PC-3 (cell line): Measurements from ENCODE around the gene NPPB. TPM values are rescaled to one million over a fixed set of nuclear protein-coding genes. Genes with fewer than 3 reads are reported as not detected.

Experiments used
- ATAC-seq: fragments of 200-7000 bp; cut with Tn5 transposase; 2 replicates; pipeline ENCODE4 v1.9.1; 2020; ENCODE audit warnings: mild to moderate bottlenecking, moderate library complexity
- BruUV-seq: library from RNA; stranded (reverse); fragments of 400-500 nt; replicated peaks from 2 replicates; lab custom pipeline; 2021; lab: Mats Ljungman, UMichigan
- CTCF ChIA-PET: fragments of 300-600 bp; sonication (Branson Sonifier 250); formaldehyde crosslinking; loops from one replicate; lab custom pipeline; 2022; ENCODE audit warnings: antibody characterized with exemption; lab: Charles Lee
- POLR2A ChIA-PET: fragments of 300-600 bp; sonication (Branson Sonifier 250); formaldehyde crosslinking; loops from one replicate; lab custom pipeline; 2022; ENCODE audit warnings: antibody characterized with exemption; ENCODE audit not compliant: unreplicated experiment; lab: Charles Lee
- DNase-seq: peaks from one replicate; pipeline ENCODE4 v3.0.0-alpha.2; 2015
- H2AFZ ChIP-seq: fragments of 300-600 bp; sonication (generic); 2 replicates; pipeline ENCODE4 v1.6.0; 2016; ENCODE audit warnings: antibody characterized with exemption, low read length
- H3F3A ChIP-seq: fragments of 300-600 bp; sonication (generic); one replicate; pipeline ENCODE4 v1.6.0; 2017; ENCODE audit warnings: antibody characterized with exemption, low read length, control low read depth, mild to moderate bottlenecking; ENCODE audit not compliant: unreplicated experiment
- H3K27ac ChIP-seq: fragments of 300-600 bp; sonication (generic); 2 replicates; pipeline ENCODE4 v1.5.1; 2016; ENCODE audit warnings: mild to moderate bottlenecking, low read length
- H3K27me3 ChIP-seq: fragments of 300-600 bp; sonication (generic); 2 replicates; pipeline ENCODE4 v1.6.1; 2016; ENCODE audit warnings: low read length, mixed read lengths
- H3K36me3 ChIP-seq: fragments of 300-600 bp; sonication (generic); 2 replicates; pipeline ENCODE4 v1.6.1; 2016; ENCODE audit warnings: low read depth, mixed run types, low read length, mixed read lengths
- H3K4me1 ChIP-seq: fragments of 300-600 bp; sonication (generic); 2 replicates; pipeline ENCODE4 v1.5.1; 2016; ENCODE audit warnings: low read length; ENCODE audit not compliant: insufficient read depth
- H3K4me2 ChIP-seq: fragments of 300-600 bp; sonication (generic); 2 replicates; pipeline ENCODE4 v1.6.0; 2016; ENCODE audit warnings: low read length
- H3K4me3 ChIP-seq: fragments of 300-600 bp; sonication (generic); 2 replicates; pipeline ENCODE4 v1.5.1; 2016; ENCODE audit warnings: mild to moderate bottlenecking, low read length, mixed read lengths
- H3K79me2 ChIP-seq: fragments of 300-600 bp; sonication (generic); 2 replicates; pipeline ENCODE4 v1.6.1; 2017; ENCODE audit warnings: low read length, mixed read lengths
- H3K9ac ChIP-seq: fragments of 300-600 bp; sonication (generic); 2 replicates; pipeline ENCODE4 v1.6.0; 2016; ENCODE audit warnings: mild to moderate bottlenecking, low read length
- H3K9me2 ChIP-seq: fragments of 300-600 bp; sonication (generic); replicated peaks from 2 replicates; pipeline ENCODE4 v1.6.1; 2016; ENCODE audit warnings: mixed run types, low read length, mixed read lengths
- H3K9me3 ChIP-seq: fragments of 300-600 bp; sonication (generic); 2 replicates; pipeline ENCODE4 v1.6.1; 2016; ENCODE audit warnings: low read length, mixed read lengths
- H4K20me1 ChIP-seq: fragments of 300-600 bp; sonication (generic); 2 replicates; pipeline ENCODE4 v1.6.1; 2016; ENCODE audit warnings: low read length, mixed read lengths
- CTCF ChIP-seq: fragments of 300-600 bp; sonication (generic); conservative IDR thresholded peaks from 2 replicates; pipeline ENCODE4 v1.5.1; 2017; ENCODE audit warnings: antibody characterized with exemption, low read depth, mild to moderate bottlenecking, low read length
- EZH2 ChIP-seq: fragments of 300-600 bp; sonication (generic); IDR thresholded peaks from one replicate; pipeline ENCODE4 v1.6.1; 2017; ENCODE audit warnings: antibody characterized with exemption, mild to moderate bottlenecking, low read length; ENCODE audit not compliant: unreplicated experiment
- EZH2phosphoT487 ChIP-seq: fragments of 300-600 bp; sonication (generic); IDR thresholded peaks from 2 replicates; pipeline ENCODE4 v1.6.1; 2018; ENCODE audit warnings: mild to moderate bottlenecking, antibody characterized with exemption, low read length, borderline replicate concordance
- intact Hi-C: fragments of 100-400 bp; cut with micrococcal nuclease; formaldehyde crosslinking; loops from 2 replicates; pipeline ENCODE4 v1.9.0; 2023
- total RNA-seq: library from RNA; depleted of rRNA; stranded (reverse); fragments of >200 nt; gene quantifications from 2 replicates; pipeline ENCODE4 v1.2.3, GENCODE V29; 2014

The NPPB gene
- total RNA-seq, 1 experiment from 2014 or later: not detected

GRCh38 chr1:11855430-11855829 lies 3.3 kb downstream of the NPPB start:
- Histone ChIP-seq H3F3A (no peaks in the 10 kb centered on the region), H3K79me2 (no peaks in the 10 kb centered on the region), H3K9me3 (no peaks in the 10 kb centered on the region), H3K27me3 (peaks cover 25% of the 10 kb centered on the region), H3K36me3 (no peaks in the 10 kb centered on the region), H3K9me2 (no peaks in the 10 kb centered on the region), H3K4me1 (no peaks in the 10 kb centered on the region), H4K20me1 (no peaks in the 10 kb centered on the region), H3K27ac (no peak overlapping the region), H3K9ac (no peak overlapping the region), H2AFZ (no peak overlapping the region), H3K4me3 (no peak overlapping the region), H3K4me2 (no peak overlapping the region)
- no peak for DNase-seq
- no peak for TF ChIP-seq CTCF
- POLR2A ChIA-PET: interaction anchor here (0.5 kb wide), 1 partner anchor 49 kb away, joined by 4 read pairs; no protein-coding TSS in a partner anchor
- intact Hi-C loops: no loop called here
- CTCF ChIA-PET: no interaction called here
- ATAC-seq: no peak
- no TSS peak for BruUV-seq

GRCh38 chr1:11854519-11854918 lies 4.2 kb downstream of the NPPB start:
- Histone ChIP-seq H3K9me3 (no peaks in the 10 kb centered on the region), H3F3A (no peaks in the 10 kb centered on the region), H3K36me3 (no peaks in the 10 kb centered on the region), H3K27me3 (peaks cover 19% of the 10 kb centered on the region), H3K27ac (no peak overlapping the region), H3K9me2 (no peaks in the 10 kb centered on the region), H2AFZ (no peak overlapping the region), H4K20me1 (no peaks in the 10 kb centered on the region), H3K79me2 (no peaks in the 10 kb centered on the region), H3K9ac (no peak overlapping the region), H3K4me1 (no peaks in the 10 kb centered on the region), H3K4me3 (no peak overlapping the region), H3K4me2 (no peak overlapping the region)
- POLR2A ChIA-PET: no interaction called here
- no TSS peak for BruUV-seq
- CTCF ChIA-PET: no interaction called here
- no peak for TF ChIP-seq EZH2phosphoT487
- TF ChIP-seq CTCF: no peak
- no peak for TF ChIP-seq EZH2
- ATAC-seq (no peak), DNase-seq (no peak)
- intact Hi-C loops: no loop called here

GRCh38 chr1:11851180-11851579 lies 7.6 kb downstream of the NPPB start:
- TF ChIP-seq EZH2 (no peak), CTCF (no peak)
- no TSS peak for BruUV-seq
- DNase-seq (no peak), ATAC-seq (no peak)
- intact Hi-C loops: no loop called here
- Histone ChIP-seq H3K27me3 (no peaks in the 10 kb centered on the region), H3K4me1 (no peaks in the 10 kb centered on the region), H4K20me1 (no peaks in the 10 kb centered on the region), H2AFZ (no peak overlapping the region), H3K79me2 (no peaks in the 10 kb centered on the region), H3K9me2 (no peaks in the 10 kb centered on the region), H3K9ac (no peak overlapping the region), H3K27ac (no peak overlapping the region), H3K9me3 (no peaks in the 10 kb centered on the region), H3F3A (no peaks in the 10 kb centered on the region), H3K4me3 (no peak overlapping the region), H3K36me3 (no peaks in the 10 kb centered on the region), H3K4me2 (no peak overlapping the region)
- ChIA-PET POLR2A (no interaction called here), CTCF (no interaction called here)
